ENCODE measurements around the gene PRPF6. TPM values are rescaled to one million over a fixed set of nuclear protein-coding genes. Genes with fewer than 3 reads are reported as not detected.
A peak's percentile ranks its signal among the peaks of the same experiment; 100 is the strongest.

PRPF6 gene
- total and polyA plus RNA-seq, 2 of the 13 experiments (the other 11 are each of a cell fraction or from before 2014, with no cell fraction given): 63.7 to 101 TPM

GRCh38 chr20:64052987-64053840, 72.3 kb downstream of the PRPF6 start (continued):
- TF ChIP-seq REL (CRISPR knock-in tag; conservative IDR thresholded peaks at IDR 0.05): 0 out of 2 replicates have a peak, but pooled peaks have one; percentile 46
- TF ChIP-seq SMAD1 (CRISPR knock-in tag; IDR thresholded peaks at IDR 0.05; ENCODE audit: borderline replicate concordance, low read depth): peak; percentile 77; the same call in 1 of the 2 replicates
- TF ChIP-seq KDM6A (CRISPR knock-in tag; IDR thresholded peaks at IDR 0.05; ENCODE audit: low read depth): no peak
- TF ChIP-seq ZNF816 (CRISPR knock-in tag; IDR thresholded peaks at IDR 0.05; ENCODE audit: borderline replicate concordance): no peak
- no peak for TF ChIP-seq TBL1XR1 (IDR thresholded peaks at IDR 0.05; ENCODE audit: borderline replicate concordance, low read length, partially characterized antibody)
- TF ChIP-seq E2F1 (CRISPR knock-in tag; IDR thresholded peaks at IDR 0.05): no peak
- TF ChIP-seq ZBED4 (CRISPR knock-in tag; IDR thresholded peaks at IDR 0.05; ENCODE audit: borderline replicate concordance): peak; percentile 50; the same call in 1 of the 2 replicates
- no peak for TF ChIP-seq DDIT3 (CRISPR knock-in tag; IDR thresholded peaks at IDR 0.05)
- no peak for TF ChIP-seq ZBTB10 (CRISPR knock-in tag; IDR thresholded peaks at IDR 0.05; ENCODE audit: borderline replicate concordance)
- no peak for TF ChIP-seq MAFG (CRISPR knock-in tag; IDR thresholded peaks at IDR 0.05)
- peak; percentile 83; the same call in 1 of the 2 replicates for TF ChIP-seq REXO4 (CRISPR knock-in tag; IDR thresholded peaks at IDR 0.05; ENCODE audit: borderline replicate concordance)
- peak; percentile 89 for TF ChIP-seq HNF1B (CRISPR knock-in tag; IDR thresholded peaks at IDR 0.05)
- TF ChIP-seq PCBP1 (IDR thresholded peaks at IDR 0.05; ENCODE audit: borderline replicate concordance, low read depth, low read length): no peak
- no peak for TF ChIP-seq ATF5 (CRISPR knock-in tag; IDR thresholded peaks at IDR 0.05; ENCODE audit: low read depth)
- no peak; the same call in 1 of the 2 replicates for TF ChIP-seq ZNF333 (CRISPR knock-in tag; IDR thresholded peaks at IDR 0.05; ENCODE audit: borderline replicate concordance)
- TF ChIP-seq RARG (CRISPR knock-in tag; IDR thresholded peaks at IDR 0.05; ENCODE audit: low read depth): no peak
- 0 out of 2 replicates have a peak, but pooled peaks have one; percentile 63 for TF ChIP-seq MTF2 (CRISPR knock-in tag; IDR thresholded peaks at IDR 0.05; ENCODE audit: borderline replicate concordance)

Data from HepG2 (cell line).